Skeletal muscle cell (primary cell): Measurements from ENCODE around the gene TSPAN4.

Source experiments
- DNase-seq: peaks from one replicate; pipeline ENCODE4 v3.0.0-alpha.2; 2010; ENCODE audit warnings: low read depth
- H3K4me3 ChIP-seq: 2 replicates; pipeline ENCODE4 v1.5.1; 2011; ENCODE audit warnings: low read depth, mild to moderate bottlenecking, control low read depth, low read length, moderate library complexity

Gene TSPAN4

GRCh38 chr11:873706-874105 is 31.1 kb downstream of the TSPAN4 start:
- no peak for DNase-seq

GRCh38 chr11:875203-875602 is 32.6 kb downstream of the TSPAN4 start:
- H3K4me3 ChIP-seq, result no peak overlapping the region
- no peak for DNase-seq

More at GRCh38 chr11:873706-874105, 31.1 kb downstream of the TSPAN4 start:
- no peak overlapping the region for H3K4me3 ChIP-seq

DNA sequence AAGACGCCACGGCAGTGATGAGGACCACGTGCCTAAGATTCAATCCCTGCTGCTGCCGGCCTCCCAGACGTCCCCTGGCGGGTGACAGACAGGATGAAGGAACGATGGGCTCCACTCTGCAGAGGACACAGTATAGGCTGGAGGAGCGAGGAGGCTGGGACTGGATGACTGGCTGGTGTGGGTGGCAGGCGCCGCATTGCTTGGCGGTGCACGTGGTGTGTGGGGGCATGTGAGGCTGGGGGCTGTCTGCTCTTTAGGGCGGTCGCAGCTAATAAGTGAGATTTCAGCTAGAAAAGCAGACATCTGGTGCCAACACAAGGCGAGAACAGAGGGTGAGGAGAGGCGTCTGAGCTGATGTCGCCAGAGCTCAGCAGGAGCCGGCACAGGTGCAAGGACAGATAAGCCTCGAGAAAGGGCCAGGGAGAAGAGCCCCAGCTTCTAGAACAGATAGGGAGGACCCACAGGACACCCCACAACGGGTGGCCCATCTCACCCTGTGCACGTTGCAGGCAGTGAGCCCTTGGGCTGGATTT is 33.2 kb downstream of the TSPAN4 start:
- H3K4me3 ChIP-seq, result no peak overlapping the region
- DNase-seq, result no peak

GRCh38 chr11:876545-876944 is 33.9 kb downstream of the TSPAN4 start:
- no peak overlapping the region for H3K4me3 ChIP-seq
- no peak for DNase-seq

DNA sequence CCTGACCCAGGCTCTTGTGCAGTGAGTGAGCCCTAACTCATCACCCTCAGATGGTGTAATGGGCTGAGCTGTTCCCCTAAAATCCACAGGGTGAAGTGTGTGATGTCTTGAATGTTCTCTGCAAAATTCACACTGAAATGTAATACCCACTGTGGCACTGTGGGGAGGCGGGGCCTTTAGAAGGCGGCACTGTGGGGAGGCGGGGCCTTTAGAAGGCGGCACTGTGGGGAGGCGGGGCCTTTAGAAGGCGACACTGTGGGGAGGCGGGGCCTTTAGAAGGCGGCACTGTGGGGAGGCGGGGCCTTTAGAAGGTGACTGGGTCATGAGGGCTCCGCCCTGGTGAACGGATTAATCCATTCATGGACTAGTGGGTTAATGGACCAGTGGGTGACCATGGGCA is 34.9 kb downstream of the TSPAN4 start:
- no peak overlapping the region for H3K4me3 ChIP-seq
- DNase-seq, result no peak

GRCh38 chr11:880447-880846 is 37.8 kb downstream of the TSPAN4 start:
- DNase-seq, result no peak
- H3K4me3 ChIP-seq, result no peak overlapping the region

- no peak for DNase-seq
- H3K4me3 ChIP-seq, result no peak overlapping the region
Observed at GRCh38 chr11:882596-882995, 39.9 kb downstream of the TSPAN4 start.

DNA sequence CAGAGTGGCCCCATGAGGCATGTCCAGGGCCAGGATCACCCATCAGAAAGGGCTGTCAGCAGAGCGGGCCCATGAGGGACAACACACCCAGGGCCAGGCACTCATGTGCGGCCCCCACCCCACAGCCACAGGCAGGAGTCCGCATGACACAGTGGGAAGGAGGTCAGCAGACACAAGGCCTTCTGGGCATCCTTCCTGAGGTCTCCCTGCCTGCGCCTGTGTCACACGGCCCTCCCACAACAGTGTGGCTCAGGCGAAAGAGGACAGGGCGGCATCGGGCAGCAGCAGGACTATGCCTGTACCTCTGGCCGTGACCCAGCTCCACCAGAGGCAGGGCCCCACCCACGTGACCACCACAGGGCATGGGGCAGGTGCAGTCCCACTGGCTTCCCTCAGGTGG is 40.9 kb downstream of the TSPAN4 start:
- H3K4me3 ChIP-seq, result no peak overlapping the region
- no peak for DNase-seq

DNA sequence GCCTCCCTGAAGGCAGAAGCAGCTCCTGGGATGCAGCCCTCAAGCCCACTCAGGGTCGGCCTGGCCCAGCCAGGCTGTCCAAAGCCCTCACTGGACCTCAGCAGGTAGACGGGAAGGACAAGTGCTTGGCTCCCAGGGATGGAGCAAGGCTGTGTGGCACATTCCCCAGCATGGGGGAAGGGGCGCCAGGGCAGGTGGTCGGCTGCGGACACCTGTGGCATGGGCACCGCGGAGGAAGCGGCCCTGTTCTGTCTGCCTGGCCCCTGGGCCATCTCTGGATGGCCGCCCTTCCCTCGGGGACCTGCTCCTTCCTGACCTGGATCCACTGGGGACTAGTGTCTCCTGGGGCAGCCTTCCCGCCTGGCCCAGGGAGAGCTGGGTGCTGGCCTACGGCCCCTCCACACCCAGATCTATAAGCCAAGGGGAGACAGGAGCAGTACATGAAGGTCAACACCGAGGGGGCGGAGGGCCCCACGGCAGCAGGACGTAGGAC is 42.0 kb downstream of the TSPAN4 start:
- H3K4me3 ChIP-seq, result no peak overlapping the region
- no peak for DNase-seq

- H3K4me3 ChIP-seq, result no peak overlapping the region
- DNase-seq, result no peak
Observed at GRCh38 chr11:886568-886967, 43.9 kb downstream of the TSPAN4 start.

DNA sequence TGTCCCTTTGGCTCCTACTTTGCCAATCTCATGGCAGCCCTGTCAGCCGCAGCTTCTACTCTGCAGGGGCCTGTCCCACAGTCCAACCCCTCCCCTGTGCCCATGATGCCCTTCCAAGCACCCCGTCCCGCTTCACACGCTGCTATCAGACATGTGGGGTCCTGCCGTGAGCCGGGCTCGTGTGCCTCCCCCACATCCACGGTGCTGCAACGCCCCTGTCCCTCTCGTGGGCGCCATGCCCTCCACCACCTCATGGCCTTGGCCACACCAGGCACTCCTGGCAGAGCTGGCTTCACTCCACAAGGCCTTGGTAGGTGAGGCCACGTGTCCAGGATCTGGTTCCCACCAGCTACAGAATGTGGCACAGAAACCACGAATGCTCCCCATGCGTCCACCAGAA is 44.9 kb downstream of the TSPAN4 start:
- DNase-seq, result no peak
- no peak overlapping the region for H3K4me3 ChIP-seq

- H3K4me3 ChIP-seq, result no peak overlapping the region
- no peak for DNase-seq
Observed at GRCh38 chr11:888310-889212, 45.9 kb downstream of the TSPAN4 start.

DNA sequence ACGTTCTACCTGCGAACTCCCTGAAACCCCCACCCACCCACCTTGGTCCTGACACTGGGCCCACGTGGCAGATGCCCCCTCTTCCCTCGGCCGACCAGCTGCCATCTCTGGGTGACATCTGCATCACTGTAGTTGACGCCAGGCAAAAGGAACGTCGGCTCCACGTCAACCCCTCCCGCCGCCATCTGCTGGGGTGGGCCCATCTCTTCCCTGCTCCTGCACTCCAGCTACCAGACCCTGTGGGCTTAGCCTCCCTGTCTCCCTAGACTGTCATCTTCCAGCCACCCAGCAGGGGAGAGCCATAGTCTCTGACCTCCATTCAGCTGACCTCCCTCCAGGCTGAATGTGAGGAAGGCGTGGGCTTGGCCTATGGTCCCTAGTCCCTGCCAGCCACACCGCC is 46.6 kb downstream of the TSPAN4 start:
- H3K4me3 ChIP-seq, result no peak overlapping the region

DNA sequence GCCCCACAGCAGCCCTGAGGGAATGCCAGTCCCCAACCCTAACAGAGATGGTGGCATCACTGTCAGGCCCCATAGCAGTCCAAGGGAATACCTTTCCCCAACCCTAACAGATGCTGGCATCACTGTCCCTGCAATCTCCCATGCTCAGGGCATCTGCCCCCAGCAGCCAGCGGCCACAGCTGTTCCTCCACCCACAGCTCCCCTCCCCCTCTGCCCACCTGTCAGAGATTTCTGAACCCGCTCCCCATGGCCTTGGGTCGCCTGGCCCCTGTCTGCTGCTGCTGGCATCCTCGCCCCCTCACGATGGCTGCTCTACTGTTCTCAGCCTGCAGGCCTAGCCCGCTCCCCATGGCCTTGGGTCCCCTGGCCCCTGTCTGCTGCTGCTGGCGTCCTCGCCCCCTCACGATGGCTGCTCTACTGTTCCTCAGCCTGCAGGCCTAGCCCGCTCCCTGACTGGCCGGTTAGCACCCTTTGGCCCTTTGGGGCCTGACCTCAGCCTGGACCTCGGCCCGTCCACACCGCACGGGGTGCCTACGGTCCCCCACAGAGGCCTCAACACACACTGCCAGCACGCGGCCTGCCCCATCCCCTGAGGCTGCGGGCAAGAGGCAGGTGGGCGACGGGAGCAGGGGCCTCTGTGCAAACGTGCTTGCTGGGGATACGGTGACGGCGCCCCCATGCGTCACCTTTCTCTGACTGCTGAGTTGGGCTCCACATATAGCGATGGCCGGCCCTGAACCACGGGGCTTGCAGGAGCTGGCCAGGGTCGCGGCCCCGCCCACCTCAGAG is 47.2 kb downstream of the TSPAN4 start:
- H3K4me3 ChIP-seq, result no peak overlapping the region
- DNase-seq, result no peak

More for the DNA sequence above, 46.6 kb downstream of the TSPAN4 start:
- no peak for DNase-seq

DNA sequence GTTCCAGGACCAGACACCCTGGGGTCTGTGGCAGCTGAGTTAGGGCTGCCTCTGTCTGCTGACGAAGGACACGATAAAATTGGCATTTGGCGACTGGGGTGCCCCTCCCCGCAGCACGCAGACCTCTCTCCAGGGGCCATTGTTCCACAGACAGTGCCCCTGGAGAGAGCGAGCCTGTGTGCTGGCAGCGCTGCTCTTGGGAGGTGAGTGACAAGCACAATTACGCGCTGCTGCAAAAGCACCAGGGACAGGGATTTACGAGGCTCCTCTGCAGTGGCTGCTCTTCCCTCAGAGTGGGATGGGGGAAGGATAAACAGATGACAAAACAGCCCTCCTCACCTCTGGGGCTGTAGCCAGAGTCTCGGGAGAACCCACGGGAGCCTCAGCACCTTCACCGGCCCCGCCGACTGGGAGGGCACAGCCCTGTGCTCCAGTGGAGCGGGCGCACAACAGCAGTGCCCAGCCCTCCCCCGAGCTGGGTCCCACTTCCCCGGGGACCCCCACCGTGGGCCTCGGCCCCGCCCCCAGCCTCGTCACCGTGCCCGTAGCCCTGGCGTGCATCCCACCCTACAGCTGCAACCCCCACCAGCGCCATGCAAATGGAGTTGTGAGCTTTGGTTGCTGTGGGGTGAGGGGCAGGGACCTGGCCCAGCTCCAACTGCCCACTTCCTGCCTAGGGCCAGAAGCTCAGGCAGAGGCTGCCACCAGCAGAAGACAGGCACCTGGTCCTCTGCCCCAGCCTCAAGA is 48.3 kb downstream of the TSPAN4 start:
- no peak for DNase-seq
- no peak overlapping the region for H3K4me3 ChIP-seq

DNA sequence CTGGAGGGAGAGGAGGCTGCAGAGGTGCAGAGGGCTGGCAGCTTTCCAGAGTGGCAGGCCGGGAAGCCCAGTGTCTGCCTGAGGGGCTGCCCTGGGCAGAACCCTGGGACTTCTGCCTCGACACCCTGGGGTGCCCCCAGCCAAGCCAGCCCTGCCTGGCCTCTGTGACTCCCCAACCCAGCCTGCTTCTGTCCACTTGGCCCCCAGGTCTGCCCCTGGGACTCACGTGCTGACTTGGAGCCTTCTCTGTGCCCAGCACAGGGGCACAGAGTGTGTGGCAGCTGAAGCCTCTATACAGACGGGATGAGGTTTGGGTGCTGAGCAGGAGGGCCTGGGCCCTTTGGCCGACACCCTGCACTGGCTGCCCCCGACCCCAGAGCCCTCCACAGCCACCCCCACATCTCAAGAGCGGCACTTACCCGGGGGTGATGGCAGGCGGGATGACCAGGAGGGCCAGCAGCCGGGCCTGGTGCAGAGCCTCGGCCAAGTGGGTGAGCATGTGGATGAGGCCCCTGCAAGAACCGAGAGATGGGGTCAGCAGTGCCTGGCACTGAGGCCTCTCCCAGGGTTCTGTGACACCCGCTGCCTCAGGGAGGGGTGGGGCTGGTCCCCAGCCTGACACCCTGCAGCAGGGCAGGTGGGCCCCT is 50.5 kb downstream of the TSPAN4 start:
- no peak overlapping the region for H3K4me3 ChIP-seq
- DNase-seq, result no peak

- H3K4me3 ChIP-seq, result no peak overlapping the region
- no peak for DNase-seq
Observed at GRCh38 chr11:894575-895201, 52.0 kb downstream of the TSPAN4 start.

DNA sequence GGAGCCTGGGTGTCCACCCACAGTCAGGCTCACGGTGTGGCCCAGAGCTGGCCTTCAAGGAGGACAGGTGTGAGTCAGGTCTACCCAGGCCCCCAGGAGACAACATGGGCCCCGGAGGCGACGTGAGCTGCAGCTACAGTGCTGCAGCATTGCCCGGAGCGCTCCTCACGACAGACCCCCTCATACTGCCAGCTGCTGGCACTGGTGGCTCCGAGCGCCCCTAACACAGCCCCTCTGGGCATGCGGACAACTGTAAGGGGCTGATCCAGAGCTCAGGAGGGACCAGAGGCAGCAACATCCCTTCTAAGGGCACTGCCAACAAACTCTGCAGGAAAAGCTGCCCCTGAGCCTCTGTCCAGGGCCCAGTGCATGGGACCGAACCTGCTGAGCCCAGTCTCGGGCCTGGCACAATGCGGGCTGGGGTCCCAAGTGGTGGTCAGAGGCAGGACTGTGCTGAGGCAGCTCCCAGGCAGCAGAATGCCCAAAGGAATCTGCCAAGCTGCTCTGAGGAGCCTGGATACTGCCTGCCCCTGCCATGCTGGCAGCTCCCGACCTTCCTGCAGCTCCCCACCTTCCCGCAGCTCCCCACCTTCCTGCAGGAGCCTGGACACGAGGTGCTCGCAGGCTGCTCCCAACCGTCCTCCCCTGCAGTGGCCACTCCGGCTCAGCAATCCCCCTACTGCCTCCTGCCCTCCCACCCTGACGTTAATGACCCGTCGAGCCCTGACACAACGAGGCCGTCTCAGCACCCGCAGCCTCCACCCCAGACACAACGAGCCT is 52.9 kb downstream of the TSPAN4 start:
- H3K4me3 ChIP-seq, result no peak overlapping the region
- no peak for DNase-seq
